ENCODE results near the gene HELB. TPM values are rescaled to one million over a fixed set of nuclear protein-coding genes. Genes with fewer than 3 reads are reported as not detected.

HELB gene
- total and polyA plus RNA-seq, 2 of the 8 experiments (the other 6 are each of a cell fraction or from before 2014, with no cell fraction given), result 1.8 to 7.6 TPM

- no peaks in the 10 kb centered on the region for H3K79me2 ChIP-seq (ENCODE audit: control insufficient read depth in 1 of 2, insufficient read depth in 2 of 2, low read length in 2 of 2)
- no peak overlapping the region for H2AK5ac ChIP-seq (ENCODE audit: low read depth, low read length)
- H2BK120ac ChIP-seq (replicated peaks; ENCODE audit: low read depth, low read length), result no peak overlapping the region
- no peak overlapping the region for H3K56ac ChIP-seq (replicated peaks; ENCODE audit: insufficient read length, low read depth, low read length)
- H3K18ac ChIP-seq (ENCODE audit: extremely low read depth, low read length), result no peak overlapping the region
- H4K20me1 ChIP-seq (replicated peaks in 1 of 2; ENCODE audit: control insufficient read depth in 1 of 2, insufficient read depth in 2 of 2, low read length in 2 of 2), result no peaks in the 10 kb centered on the region
- H3K27ac ChIP-seq (ENCODE audit: low read depth, low read length), result no peak overlapping the region
- no peaks in the 10 kb centered on the region for H3K79me1 ChIP-seq (ENCODE audit: low read depth, low read length)
- no peak overlapping the region for H2AFZ ChIP-seq (ENCODE audit: low read length)
- H2BK20ac ChIP-seq (ENCODE audit: low read length), result no peak overlapping the region
- no peak overlapping the region for H3K9ac ChIP-seq (replicated peaks in 1 of 4; ENCODE audit: extremely low read depth in 1 of 4, low read depth in 3 of 4, low read length in 3 of 4)
- H3K14ac ChIP-seq (ENCODE audit: insufficient read length), result no peak overlapping the region
- ChIA-PET POLR2A (ENCODE audit: partially characterized antibody) (no interaction called here), CTCF (ENCODE audit: partially characterized antibody) (interaction anchor here (1.9 to 5.5 kb wide), 5 partner anchors 21 to 83 kb away, joined by 4 to 24 read pairs (median 15); no protein-coding TSS in a partner anchor)
- no peak overlapping the region for H2BK5ac ChIP-seq (ENCODE audit: low read depth, low read length)
- H3K36me3 ChIP-seq (ENCODE audit: control insufficient read depth in 2 of 4, insufficient read depth in 4 of 4, low read length in 3 of 4), result no peaks in the 10 kb centered on the region
- DNase-seq (ENCODE audit: low read depth in 1 of 2, low spot score in 2 of 2) (no peak), FAIRE-seq (no peak)
- peaks cover 0 to 7% (median 1%) of the 10 kb centered on the region in 4 experiments; a peak in 3 of 7 replicates for H3K4me1 ChIP-seq (replicated peaks in 1 of 4; ENCODE audit: control insufficient read depth in 3 of 4, insufficient read depth in 4 of 4, low read length in 3 of 4)
- no peak overlapping the region; the same call in 1 of the 2 replicates for H2BK12ac ChIP-seq (ENCODE audit: low read depth, low read length)
- H3K23me2 ChIP-seq (ENCODE audit: low read depth, low read length), result no peaks in the 10 kb centered on the region
- H3K4me2 ChIP-seq (ENCODE audit: insufficient read depth in 1 of 2, low read depth in 2 of 2, low read length in 2 of 2), result no peak overlapping the region
- H4K8ac ChIP-seq (ENCODE audit: extremely low read depth, insufficient read depth, low read length), result no peak overlapping the region
- no peaks in the 10 kb centered on the region for H3K27me3 ChIP-seq (replicated peaks in 1 of 4; ENCODE audit: control insufficient read depth in 3 of 4, extremely low read depth in 1 of 4, insufficient read depth in 3 of 4, low read length in 3 of 4)
- H2BK15ac ChIP-seq (ENCODE audit: low read length), result no peak overlapping the region
- no peak overlapping the region for H4K5ac ChIP-seq (ENCODE audit: insufficient read length, low read depth, low read length)
- no peak overlapping the region for H4K91ac ChIP-seq (replicated peaks; ENCODE audit: insufficient read length, low read length)
- no peak overlapping the region for H3K23ac ChIP-seq (ENCODE audit: insufficient read length)
- no peaks in the 10 kb centered on the region for H3K9me3 ChIP-seq (ENCODE audit: insufficient read depth in 2 of 2, low read depth in 1 of 2, low read length in 1 of 2)
- no peak overlapping the region for H3K4me3 ChIP-seq (ENCODE audit: extremely low read depth in 1 of 4, insufficient read depth in 2 of 4, low read depth in 3 of 4, low read length in 4 of 4)
- H3K4ac ChIP-seq (replicated peaks; ENCODE audit: insufficient read length, low read depth, low read length), result no peak overlapping the region
- WGBS, 2 experiments (ENCODE audit: extremely low coverage in 1 of 2, insufficient coverage in 1 of 2, insufficient read length in 1 of 2, insufficient replicate concordance in 2 of 2, low coverage in 1 of 2, low lambda C conversion rate in 2 of 2, missing lambda C conversion rate in 1 of 2), result 94% methylated on average over 6 of the region's 6 CpGs; no CpG with 5 or more reads in 1 of the 2 experiments
- TF ChIP-seq CEBPB (IDR thresholded peaks at IDR 0.05; ENCODE audit: low read depth, low read length), result no peak
- TF ChIP-seq TBP (IDR thresholded peaks at IDR 0.05; ENCODE audit: low read depth, low read length), result no peak
- TF ChIP-seq SP1 (IDR thresholded peaks at IDR 0.05; ENCODE audit: low read depth, low read length), result no peak
These were observed 52.0 kb downstream of the HELB start for GRCh38 chr12:66354291-66354690.
